H1 (cell line): ENCODE data around the gene PTPRR. TPM values are rescaled to one million over a fixed set of nuclear protein-coding genes. Genes with fewer than 3 reads are reported as not detected.

Source experiments
- CTCF ChIA-PET: fragments of 300-600 bp; sonication (Branson Sonifier 250); formaldehyde crosslinking; loops from one replicate; lab custom pipeline; 2021; ENCODE audit not compliant: partially characterized antibody; lab: Charles Lee
- POLR2A ChIA-PET: fragments of 300-600 bp; sonication (Branson Sonifier 250); formaldehyde crosslinking; loops from one replicate; lab custom pipeline; 2021; ENCODE audit warnings: inconsistent platforms; ENCODE audit not compliant: partially characterized antibody; lab: Charles Lee
- DNase-seq, 2 experiments: peaks; one replicate each; pipeline versions ENCODE4 v3.0.0 to v3.0.0-alpha.2; 2010 to 2022; ENCODE audit warnings: low spot score in 2 of 2, low read depth in 1 of 2, mixed read lengths in 1 of 2
- FAIRE-seq: peaks from 2 replicates; lab custom pipeline; 2011; peaks lifted over from hg19 to GRCh38; lab: Jason Lieb, UNC
- H2AFZ ChIP-seq: 2 replicates; pipeline ENCODE4 v1.8.1; 2012; ENCODE audit warnings: low read length, inconsistent platforms
- H2AK5ac ChIP-seq: 2 replicates; pipeline ENCODE4 v1.6.1; 2013; ENCODE audit warnings: low read depth, low read length
- H2BK120ac ChIP-seq: replicated peaks from 2 replicates; pipeline ENCODE3; 2013; ENCODE audit warnings: low read depth, low read length, inconsistent platforms
- H2BK12ac ChIP-seq: 2 replicates; pipeline ENCODE4 v1.6.1; 2013; ENCODE audit warnings: low read depth, low read length
- H2BK15ac ChIP-seq: 2 replicates; pipeline ENCODE4 v1.6.1; 2013; ENCODE audit warnings: low read length
- H2BK20ac ChIP-seq: 2 replicates; pipeline ENCODE4 v1.6.1; 2013; ENCODE audit warnings: low read length
- H2BK5ac ChIP-seq: 2 replicates; pipeline ENCODE4 v1.6.1; 2013; ENCODE audit warnings: low read depth, low read length
- H3K14ac ChIP-seq: 2 replicates; pipeline ENCODE4 v1.6.1; 2013; ENCODE audit warnings: inconsistent platforms; ENCODE audit not compliant: insufficient read length
- H3K18ac ChIP-seq: 2 replicates; pipeline ENCODE4 v1.6.1; 2013; ENCODE audit warnings: low read length; ENCODE audit errors: extremely low read depth
- H3K23ac ChIP-seq: 2 replicates; pipeline ENCODE4 v1.6.1; 2013; ENCODE audit warnings: inconsistent platforms; ENCODE audit not compliant: insufficient read length
- H3K23me2 ChIP-seq: 2 replicates; pipeline ENCODE4 v1.6.1; 2013; ENCODE audit warnings: low read depth, low read length
- H3K27ac ChIP-seq: 2 replicates; pipeline ENCODE4 v1.6.1; 2011; ENCODE audit warnings: low read depth, low read length, inconsistent platforms
- H3K27me3 ChIP-seq, 4 experiments: replicated peaks in 1 of 4; 1 replicate in 1 of 4; 2 replicates in 3 of 4; pipeline versions ENCODE4 v1.6.1 to v1.8.1; 2011 to 2013; ENCODE audit warnings: low read length in 3 of 4, mild to moderate bottlenecking in 3 of 4, inconsistent platforms in 2 of 4, mixed read lengths in 2 of 4, moderate library complexity in 1 of 4; ENCODE audit not compliant: control insufficient read depth in 3 of 4, insufficient read depth in 3 of 4; ENCODE audit errors: extremely low read depth in 1 of 4
- H3K36me3 ChIP-seq, 4 experiments: 2 replicates each; pipeline versions ENCODE4 v1.6.1 to v1.8.1; 2011 to 2013; ENCODE audit warnings: mild to moderate bottlenecking in 4 of 4, low read length in 3 of 4, moderate library complexity in 2 of 4, control low read depth in 1 of 4, inconsistent platforms in 1 of 4; ENCODE audit not compliant: insufficient read depth in 4 of 4, control insufficient read depth in 2 of 4
- H3K4ac ChIP-seq: replicated peaks from 2 replicates; pipeline ENCODE3; 2013; ENCODE audit warnings: low read length, low read depth, mixed read lengths, inconsistent platforms; ENCODE audit not compliant: insufficient read length
- H3K4me1 ChIP-seq, 4 experiments: replicated peaks in 1 of 4; 1 replicate in 1 of 4; 2 replicates in 3 of 4; pipeline versions ENCODE4 v1.6.1 to v1.8.1; 2011 to 2013; ENCODE audit warnings: low read length in 3 of 4, inconsistent platforms in 2 of 4, mixed read lengths in 1 of 4; ENCODE audit not compliant: insufficient read depth in 4 of 4, control insufficient read depth in 3 of 4
- H3K4me2 ChIP-seq, 2 experiments: 2 replicates each; pipeline versions ENCODE4 v1.6.1 to v1.8.1; 2011 to 2013; ENCODE audit warnings: low read depth in 2 of 2, low read length in 2 of 2, control low read depth in 1 of 2, inconsistent platforms in 1 of 2, mild to moderate bottlenecking in 1 of 2; ENCODE audit not compliant: insufficient read depth in 1 of 2
- H3K4me3 ChIP-seq, 4 experiments: fragments of 200-600, 300-600 bp in 1 of 4; sonication (generic), shearing (Covaris generic), sonication (Bioruptor Twin) in 1 of 4; 2 replicates each; pipeline versions ENCODE4 v1.5.1 to v1.8.1; 2011 to 2016; ENCODE audit warnings: low read length in 4 of 4, low read depth in 3 of 4, control low read depth in 2 of 4, inconsistent platforms in 2 of 4, mild to moderate bottlenecking in 2 of 4, mixed read lengths in 1 of 4, moderate library complexity in 1 of 4; ENCODE audit not compliant: insufficient read depth in 2 of 4; ENCODE audit errors: extremely low read depth in 1 of 4
- H3K56ac ChIP-seq: replicated peaks from 2 replicates; pipeline ENCODE3; 2013; ENCODE audit warnings: low read depth, mild to moderate bottlenecking, mixed read lengths, low read length, inconsistent platforms; ENCODE audit not compliant: insufficient read length
- H3K79me1 ChIP-seq: 2 replicates; pipeline ENCODE4 v1.6.1; 2013; ENCODE audit warnings: low read depth, low read length, control low read depth
- H3K79me2 ChIP-seq, 2 experiments: 2 replicates each; pipeline versions ENCODE4 v1.6.1 to v1.8.1; 2012 to 2013; ENCODE audit warnings: low read length in 2 of 2, mild to moderate bottlenecking in 2 of 2, inconsistent platforms in 1 of 2; ENCODE audit not compliant: insufficient read depth in 2 of 2, control insufficient read depth in 1 of 2
- H3K9ac ChIP-seq, 4 experiments: replicated peaks in 1 of 4; 1 replicate in 1 of 4; 2 replicates in 3 of 4; pipeline versions ENCODE4 v1.6.1 to v1.8.1; 2011 to 2013; ENCODE audit warnings: low read depth in 3 of 4, low read length in 3 of 4, control low read depth in 2 of 4, mild to moderate bottlenecking in 2 of 4, moderate library complexity in 2 of 4, inconsistent platforms in 1 of 4; ENCODE audit errors: extremely low read depth in 1 of 4
- H3K9me3 ChIP-seq, 2 experiments: 2 replicates each; pipeline versions ENCODE4 v1.6.1 to v1.8.1; 2012 to 2013; ENCODE audit warnings: mild to moderate bottlenecking in 2 of 2, moderate library complexity in 2 of 2, control low read depth in 1 of 2, inconsistent platforms in 1 of 2, low read depth in 1 of 2, low read length in 1 of 2, mixed read lengths in 1 of 2; ENCODE audit not compliant: insufficient read depth in 2 of 2
- H4K20me1 ChIP-seq, 2 experiments: replicated peaks in 1 of 2; 2 replicates each; pipeline versions ENCODE3 to v1.8.1; 2011 to 2013; ENCODE audit warnings: inconsistent platforms in 2 of 2, low read length in 2 of 2, mild to moderate bottlenecking in 1 of 2; ENCODE audit not compliant: insufficient read depth in 2 of 2, control insufficient read depth in 1 of 2
- H4K5ac ChIP-seq: 2 replicates; pipeline ENCODE4 v1.6.1; 2013; ENCODE audit warnings: low read length, low read depth, mixed read lengths, inconsistent platforms; ENCODE audit not compliant: insufficient read length
- H4K8ac ChIP-seq: 2 replicates; pipeline ENCODE4 v1.8.0; 2013; ENCODE audit warnings: mild to moderate bottlenecking, moderate library complexity, low read length, inconsistent platforms; ENCODE audit not compliant: insufficient read depth; ENCODE audit errors: extremely low read depth
- H4K91ac ChIP-seq: replicated peaks from 2 replicates; pipeline ENCODE3; 2013; ENCODE audit warnings: low read length, mixed read lengths, inconsistent platforms; ENCODE audit not compliant: insufficient read length
- WGBS, 2 experiments: shearing (Covaris generic) in 1 of 2; methylation state at CpG; one replicate each; pipeline versions ENCODE4 v1.1.6 to v1.1.7; 2013 to 2015; ENCODE audit warnings: low lambda C conversion rate in 2 of 2, mixed read lengths in 2 of 2, inconsistent platforms in 1 of 2, low coverage in 1 of 2, missing lambda C conversion rate in 1 of 2; ENCODE audit not compliant: insufficient replicate concordance in 2 of 2, insufficient coverage in 1 of 2, insufficient read length in 1 of 2; ENCODE audit errors: extremely low coverage in 1 of 2, missing lambda C conversion rate in 1 of 2; 5-methylcytosine and 5-hydroxymethylcytosine counted together
- polyA plus RNA-seq, 7 experiments: library from polyadenylated mRNA; depleted of rRNA in 3 of 7; stranded (reverse) in 5 of 7; unstranded in 2 of 7; fragments of >200 nt in 5 of 7; fragments of 200-250 nt in 2 of 7; gene quantifications; 1 replicate in 5 of 7; 2 replicates in 1 of 7; 4 replicates in 1 of 7; pipeline versions ENCODE4 v1.2.1 to v1.2.3, GENCODE V29; 2011 to 2013; ENCODE audit warnings: missing spikeins in 2 of 7, mixed read lengths in 2 of 7
- total RNA-seq: library from RNA; stranded (reverse); fragmentation: NEBNext Ultra II Directional; extraction: Animal tissue kit (Norgen Biotek cat#: 25700); gene quantifications from 2 replicates; pipeline ENCODE4 v1.2.1, GENCODE V29; 2021

The PTPRR gene
- total and polyA plus RNA-seq, 2 of the 8 experiments (the other 6 are each of a cell fraction or from before 2014, with no cell fraction given) = 0.07 to 0.35 TPM

DNA sequence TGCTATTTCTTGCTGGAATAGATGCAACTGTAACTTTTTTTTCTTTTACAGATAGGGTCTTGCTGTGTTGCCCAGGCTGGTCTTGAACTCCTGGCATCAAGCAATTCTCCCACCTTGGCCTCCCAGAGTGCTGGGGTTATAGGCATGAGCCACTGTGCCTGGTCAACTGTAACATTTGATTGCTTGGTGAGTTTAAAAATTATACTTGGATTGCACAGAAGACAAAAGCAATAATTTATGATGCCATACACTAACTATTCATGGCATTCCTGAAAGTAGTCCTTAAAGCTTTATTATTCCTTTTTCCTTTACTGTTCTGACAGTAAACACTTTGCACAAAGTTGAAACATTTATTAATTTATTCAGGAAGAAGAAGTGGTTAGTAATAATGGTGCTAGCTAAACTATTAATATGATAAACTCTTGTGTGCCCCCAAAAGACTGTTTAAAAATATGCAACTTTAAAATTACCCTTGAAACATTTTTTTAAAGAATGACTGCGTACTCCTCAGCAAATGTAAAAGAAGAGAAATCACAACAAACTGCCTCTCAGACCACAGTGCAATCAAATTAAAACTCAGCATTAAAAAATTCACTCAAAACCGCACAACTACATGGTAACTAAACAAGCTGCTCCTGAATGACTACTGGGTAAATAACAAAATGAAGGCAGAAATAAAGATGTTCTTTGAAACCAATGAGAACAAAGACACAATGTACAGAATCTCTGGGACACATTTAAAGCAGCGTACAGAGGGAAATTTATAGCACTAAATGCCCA is 291.6 kb downstream of the PTPRR start:
- peaks cover 0 to 1% of the 10 kb centered on the region in 2 experiments for H4K20me1 ChIP-seq
- H3K14ac ChIP-seq = no peak overlapping the region
- no peak overlapping the region for H4K91ac ChIP-seq
- H4K8ac ChIP-seq = no peak overlapping the region
- no peak overlapping the region for H4K5ac ChIP-seq
- no peak overlapping the region for H3K56ac ChIP-seq
- FAIRE-seq (no peak), DNase-seq (no peak)
- 84% methylated on average over 3 of the region's 3 CpGs; no CpG with 5 or more reads in 1 of the 2 experiments for WGBS, 2 experiments
- H3K79me2 ChIP-seq = no peaks in the 10 kb centered on the region
- no peak overlapping the region for H3K18ac ChIP-seq
- no peak overlapping the region for H2BK15ac ChIP-seq
- H2BK20ac ChIP-seq = no peak overlapping the region
- no peak overlapping the region for H3K4ac ChIP-seq
- no peak overlapping the region for H3K9ac ChIP-seq
- no peak overlapping the region for H3K4me3 ChIP-seq
- H3K27me3 ChIP-seq = no peaks in the 10 kb centered on the region
- H3K23me2 ChIP-seq = no peaks in the 10 kb centered on the region
- no peak overlapping the region for H3K4me2 ChIP-seq
- no peak overlapping the region for H2BK12ac ChIP-seq
- no peaks in the 10 kb centered on the region for H3K79me1 ChIP-seq
- no peak overlapping the region for H2BK120ac ChIP-seq
- H3K27ac ChIP-seq = no peak overlapping the region
- no peaks in the 10 kb centered on the region for H3K4me1 ChIP-seq
- no peak overlapping the region for H2AK5ac ChIP-seq
- H3K23ac ChIP-seq = no peak overlapping the region
- ChIA-PET CTCF (interaction anchor here (1.1 kb wide), 1 partner anchor 10 kb away, joined by 4 read pairs; no protein-coding TSS in a partner anchor), POLR2A (no interaction called here)
- H3K9me3 ChIP-seq = no peaks in the 10 kb centered on the region
- H3K36me3 ChIP-seq = no peaks in the 10 kb centered on the region
- H2AFZ ChIP-seq = no peak overlapping the region
- H2BK5ac ChIP-seq = no peak overlapping the region
